Cardiac muscle cell (in vitro differentiated cells and primary cell): ENCODE data around the gene TP53I3. TPM values are rescaled to one million over a fixed set of nuclear protein-coding genes. Genes with fewer than 3 reads are reported as not detected.
A peak's percentile ranks its signal among the peaks of the same experiment; 100 is the strongest.

ENCODE experiments used
- DNase-seq, 2 donors: peaks; one replicate each; pipeline versions ENCODE4 v3.0.0 to v3.0.0-alpha.2; 2010 to 2017; ENCODE audit warnings: low read depth in 1 of 2, low spot score in 1 of 2
- H3K27ac ChIP-seq: fragments of 200-600 bp; sonication (generic); 2 replicates; pipeline ENCODE4 v1.5.1; 2016
- H3K27me3 ChIP-seq: fragments of 200-600 bp; sonication (generic); 2 replicates; pipeline ENCODE4 v1.6.0; 2016; ENCODE audit warnings: control low read depth
- H3K36me3 ChIP-seq: fragments of 200-600 bp; sonication (generic); 2 replicates; pipeline ENCODE4 v1.5.1; 2016; ENCODE audit warnings: control low read depth
- H3K4me1 ChIP-seq: fragments of 200-600 bp; sonication (generic); 2 replicates; pipeline ENCODE4 v1.8.1; 2017; ENCODE audit warnings: low read depth, mild to moderate bottlenecking, mixed run types
- H3K4me3 ChIP-seq: fragments of 200-600 bp; sonication (generic); 2 replicates; pipeline ENCODE4 v1.5.1; 2016; ENCODE audit warnings: mild to moderate bottlenecking
- H3K9me3 ChIP-seq: fragments of 200-600 bp; sonication (generic); 2 replicates; pipeline ENCODE4 v1.5.1; 2017; ENCODE audit warnings: low read depth, mild to moderate bottlenecking, control low read depth
- CTCF ChIP-seq: IDR thresholded peaks from 2 replicates; pipeline ENCODE4 v1.5.1; 2012; ENCODE audit warnings: low read depth, mild to moderate bottlenecking, low read length
- polyA plus RNA-seq: library from polyadenylated mRNA; unstranded; fragments of >200 nt; fragmentation: Nextera tagmentation; extraction: Ambion mirVana; gene quantifications from 2 replicates; pipeline ENCODE4 v1.2.1, GENCODE V29; 2016
- total RNA-seq: library from RNA; depleted of rRNA; stranded (reverse); fragments of >200 nt; gene quantifications from 2 replicates; pipeline ENCODE4 v1.2.3, GENCODE V29; 2016

TP53I3 gene
- total and polyA plus RNA-seq, 2 experiments from 2014 or later: 25.4 to 70.2 TPM

GRCh38 chr2:24122366-24123194 is 37.9 kb upstream of the TP53I3 start:
- peaks cover 10% of the 10 kb centered on the region for H3K4me1 ChIP-seq
- H3K27ac ChIP-seq: peak overlapping the region; percentile 91
- no peaks in the 10 kb centered on the region for H3K27me3 ChIP-seq
- H3K9me3 ChIP-seq: no peaks in the 10 kb centered on the region
- no peak for DNase-seq
- no peaks in the 10 kb centered on the region for H3K36me3 ChIP-seq
- TF ChIP-seq CTCF: no peak
- peak overlapping the region; percentile 59 for H3K4me3 ChIP-seq

GRCh38 chr2:24121469-24121868 is 36.8 kb upstream of the TP53I3 start:
- no peaks in the 10 kb centered on the region for H3K27me3 ChIP-seq
- no peak for DNase-seq
- H3K4me3 ChIP-seq: no peak overlapping the region
- H3K4me1 ChIP-seq: peaks cover 10% of the 10 kb centered on the region
- TF ChIP-seq CTCF: no peak
- H3K9me3 ChIP-seq: no peaks in the 10 kb centered on the region
- no peak overlapping the region for H3K27ac ChIP-seq
- H3K36me3 ChIP-seq: no peaks in the 10 kb centered on the region

GRCh38 chr2:24121066-24121465 is 36.4 kb upstream of the TP53I3 start:
- peaks cover 10% of the 10 kb centered on the region for H3K4me1 ChIP-seq
- no peak for DNase-seq
- H3K4me3 ChIP-seq: no peak overlapping the region
- no peaks in the 10 kb centered on the region for H3K36me3 ChIP-seq
- TF ChIP-seq CTCF: no peak
- H3K9me3 ChIP-seq: no peaks in the 10 kb centered on the region
- no peak overlapping the region for H3K27ac ChIP-seq
- H3K27me3 ChIP-seq: no peaks in the 10 kb centered on the region

GRCh38 chr2:24117902-24118301 is 33.3 kb upstream of the TP53I3 start:
- H3K27ac ChIP-seq: no peak overlapping the region
- peaks cover 3% of the 10 kb centered on the region for H3K4me1 ChIP-seq
- no peak for TF ChIP-seq CTCF
- H3K9me3 ChIP-seq: no peaks in the 10 kb centered on the region
- H3K36me3 ChIP-seq: no peaks in the 10 kb centered on the region
- DNase-seq: no peak
- no peaks in the 10 kb centered on the region for H3K27me3 ChIP-seq
- no peak overlapping the region for H3K4me3 ChIP-seq

GRCh38 chr2:24115057-24115456 is 30.4 kb upstream of the TP53I3 start:
- no peak overlapping the region for H3K4me3 ChIP-seq
- no peaks in the 10 kb centered on the region for H3K36me3 ChIP-seq
- H3K4me1 ChIP-seq: peaks cover 16% of the 10 kb centered on the region
- no peak for TF ChIP-seq CTCF
- no peaks in the 10 kb centered on the region for H3K9me3 ChIP-seq
- H3K27ac ChIP-seq: no peak overlapping the region
- DNase-seq: peak in 1 of 2 donors; percentile 18
- no peaks in the 10 kb centered on the region for H3K27me3 ChIP-seq
